NCI-H1436 (cell line): ENCODE data around the gene TMSB10.
"Not testable (repeated sequence)": the region's sequence is repeated elsewhere in the genome, so short reads cannot be mapped to it uniquely, and the experiment has no call there.

Experiments
- DNase-seq: peaks from one replicate; lab custom pipeline; 2025; lab: John Stamatoyannopoulos, UW

Gene TMSB10

GRCh38 chr2:84905181-84906107 is at the start of gene TMSB10:
Gene TMSB10, plus strand, starts transcription at chr2:84905656.
- DNase-seq = peak; percentile 70

GRCh38 chr2:84855731-84856130 is 49.7 kb upstream of the TMSB10 start:
- no peak for DNase-seq

- DNase-seq = no peak
Measured at GRCh38 chr2:84856787-84857186, 48.7 kb upstream of the TMSB10 start.

GRCh38 chr2:84857566-84857965 is 47.9 kb upstream of the TMSB10 start:
- DNase-seq = no peak

GRCh38 chr2:84858123-84858522 is 47.3 kb upstream of the TMSB10 start:
- no peak for DNase-seq

- DNase-seq = no peak
Measured at GRCh38 chr2:84858937-84859336, 46.5 kb upstream of the TMSB10 start.

- no peak for DNase-seq
Measured at GRCh38 chr2:84861539-84861938, 43.9 kb upstream of the TMSB10 start.

GRCh38 chr2:84862006-84862405 is 43.5 kb upstream of the TMSB10 start:
- DNase-seq = no peak

- peak; percentile 3 for DNase-seq
Measured at GRCh38 chr2:84865181-84865783, 40.2 kb upstream of the TMSB10 start.

GRCh38 chr2:84866122-84866521 is 39.3 kb upstream of the TMSB10 start:
- DNase-seq = no peak

- DNase-seq = not testable (repeated sequence)
Measured at GRCh38 chr2:84868327-84868726, 37.1 kb upstream of the TMSB10 start.

GRCh38 chr2:84870306-84870705 is 35.1 kb upstream of the TMSB10 start:
- no peak for DNase-seq

- not testable (repeated sequence) for DNase-seq
Measured at GRCh38 chr2:84872691-84873090, 32.8 kb upstream of the TMSB10 start.

- DNase-seq = no peak
Measured at GRCh38 chr2:84873350-84873749, 32.1 kb upstream of the TMSB10 start.

GRCh38 chr2:84874381-84875212 is 30.9 kb upstream of the TMSB10 start:
- DNase-seq = no peak

GRCh38 chr2:84875213-84875560 is 30.3 kb upstream of the TMSB10 start:
- no peak for DNase-seq

- not testable (repeated sequence) for DNase-seq
Measured at GRCh38 chr2:84875619-84876018, 29.8 kb upstream of the TMSB10 start.

- no peak for DNase-seq
Measured at GRCh38 chr2:84876369-84876768, 29.1 kb upstream of the TMSB10 start.

GRCh38 chr2:84878459-84878858 is 27.0 kb upstream of the TMSB10 start:
- DNase-seq = no peak

GRCh38 chr2:84878896-84879583 is 26.4 kb upstream of the TMSB10 start:
- DNase-seq = no peak

- no peak for DNase-seq
Measured at GRCh38 chr2:84879584-84880394, 25.7 kb upstream of the TMSB10 start.
